GM12874 (cell line): ENCODE data around the gene ENPP1.

ENCODE experiments used
- TF ChIP-seq, protein P1 (sequence below): IDR thresholded peaks from 2 replicates; pipeline ENCODE4 v1.5.1; 2011; ENCODE audit warnings: low read depth, mild to moderate bottlenecking, control low read depth, low read length, moderate library complexity; ENCODE audit not compliant: insufficient read depth

Gene ENPP1

DNA sequence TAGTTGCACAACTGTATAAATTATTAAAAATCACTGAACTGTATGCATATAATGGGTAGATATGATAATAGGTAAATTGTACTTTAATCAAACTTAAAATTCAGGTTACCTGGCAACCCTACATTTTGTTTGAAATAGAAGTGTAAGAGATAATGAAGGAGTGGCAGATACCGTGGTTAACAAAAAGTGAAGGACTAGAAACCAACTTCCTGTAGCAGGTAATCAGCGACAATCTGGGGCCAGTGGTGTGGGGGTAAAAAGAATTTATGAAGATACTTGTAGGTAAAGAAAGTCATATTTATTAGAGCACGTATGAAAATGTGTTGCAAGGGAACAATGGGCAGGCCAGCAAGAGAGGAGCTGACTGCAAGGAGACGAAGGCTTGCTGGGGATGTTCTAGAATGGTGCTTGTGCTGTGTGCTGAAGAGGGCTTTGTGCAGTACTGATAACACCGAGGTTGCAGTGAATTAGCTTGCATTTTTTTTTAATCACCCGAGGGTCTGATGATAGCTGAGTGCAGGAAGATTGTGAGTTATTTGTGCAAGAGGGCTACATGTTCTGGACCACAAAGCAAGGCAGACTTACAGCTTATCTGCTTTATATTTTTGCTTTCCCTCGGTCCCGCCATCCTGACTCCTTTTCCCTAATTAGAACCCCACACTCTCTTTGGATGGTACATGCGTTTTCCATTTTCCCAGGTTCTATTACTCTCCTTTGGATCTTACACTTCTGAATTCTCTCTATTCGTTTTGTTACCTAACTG is 4.6 kb upstream of the ENPP1 start:
- TF ChIP-seq, protein P1, sequence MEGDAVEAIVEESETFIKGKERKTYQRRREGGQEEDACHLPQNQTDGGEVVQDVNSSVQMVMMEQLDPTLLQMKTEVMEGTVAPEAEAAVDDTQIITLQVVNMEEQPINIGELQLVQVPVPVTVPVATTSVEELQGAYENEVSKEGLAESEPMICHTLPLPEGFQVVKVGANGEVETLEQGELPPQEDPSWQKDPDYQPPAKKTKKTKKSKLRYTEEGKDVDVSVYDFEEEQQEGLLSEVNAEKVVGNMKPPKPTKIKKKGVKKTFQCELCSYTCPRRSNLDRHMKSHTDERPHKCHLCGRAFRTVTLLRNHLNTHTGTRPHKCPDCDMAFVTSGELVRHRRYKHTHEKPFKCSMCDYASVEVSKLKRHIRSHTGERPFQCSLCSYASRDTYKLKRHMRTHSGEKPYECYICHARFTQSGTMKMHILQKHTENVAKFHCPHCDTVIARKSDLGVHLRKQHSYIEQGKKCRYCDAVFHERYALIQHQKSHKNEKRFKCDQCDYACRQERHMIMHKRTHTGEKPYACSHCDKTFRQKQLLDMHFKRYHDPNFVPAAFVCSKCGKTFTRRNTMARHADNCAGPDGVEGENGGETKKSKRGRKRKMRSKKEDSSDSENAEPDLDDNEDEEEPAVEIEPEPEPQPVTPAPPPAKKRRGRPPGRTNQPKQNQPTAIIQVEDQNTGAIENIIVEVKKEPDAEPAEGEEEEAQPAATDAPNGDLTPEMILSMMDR: no peak

DNA sequence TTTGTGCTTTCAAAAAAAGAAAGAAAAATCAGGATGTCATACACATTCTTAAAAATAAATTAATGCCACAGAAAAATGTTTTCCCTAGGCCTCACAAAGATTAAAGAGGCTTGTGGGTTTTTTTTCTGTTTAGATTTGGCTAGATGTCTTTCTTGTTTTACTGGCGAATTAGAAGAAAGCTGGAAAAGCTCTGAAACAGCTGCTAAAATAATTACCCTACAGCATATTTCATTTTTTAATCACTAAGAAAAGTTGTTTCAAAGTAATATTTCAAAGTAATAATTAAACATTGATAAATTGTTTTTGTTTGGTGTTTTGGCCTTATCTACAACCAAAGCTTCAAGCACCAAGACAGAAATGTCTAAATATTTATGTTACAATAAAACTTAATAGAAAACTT is 3.7 kb upstream of the ENPP1 start:
- TF ChIP-seq, protein P1: no peak

DNA sequence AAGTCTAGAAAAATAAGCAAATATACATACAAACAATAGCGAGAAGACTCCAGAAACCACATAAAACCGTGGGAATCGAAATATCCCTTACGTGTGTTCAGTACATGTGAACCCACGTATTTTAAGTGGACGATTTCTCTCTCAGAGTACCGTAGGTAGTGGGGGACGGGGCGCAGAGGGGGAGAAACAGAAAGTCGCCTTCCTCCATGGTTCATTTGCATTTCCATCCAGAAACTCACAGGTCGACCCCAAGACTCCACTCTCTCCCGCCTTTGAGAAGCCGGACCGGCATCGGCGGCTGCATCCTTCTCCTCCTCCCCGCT is 538 bp upstream of the ENPP1 start:
- TF ChIP-seq, protein P1: no peak

DNA sequence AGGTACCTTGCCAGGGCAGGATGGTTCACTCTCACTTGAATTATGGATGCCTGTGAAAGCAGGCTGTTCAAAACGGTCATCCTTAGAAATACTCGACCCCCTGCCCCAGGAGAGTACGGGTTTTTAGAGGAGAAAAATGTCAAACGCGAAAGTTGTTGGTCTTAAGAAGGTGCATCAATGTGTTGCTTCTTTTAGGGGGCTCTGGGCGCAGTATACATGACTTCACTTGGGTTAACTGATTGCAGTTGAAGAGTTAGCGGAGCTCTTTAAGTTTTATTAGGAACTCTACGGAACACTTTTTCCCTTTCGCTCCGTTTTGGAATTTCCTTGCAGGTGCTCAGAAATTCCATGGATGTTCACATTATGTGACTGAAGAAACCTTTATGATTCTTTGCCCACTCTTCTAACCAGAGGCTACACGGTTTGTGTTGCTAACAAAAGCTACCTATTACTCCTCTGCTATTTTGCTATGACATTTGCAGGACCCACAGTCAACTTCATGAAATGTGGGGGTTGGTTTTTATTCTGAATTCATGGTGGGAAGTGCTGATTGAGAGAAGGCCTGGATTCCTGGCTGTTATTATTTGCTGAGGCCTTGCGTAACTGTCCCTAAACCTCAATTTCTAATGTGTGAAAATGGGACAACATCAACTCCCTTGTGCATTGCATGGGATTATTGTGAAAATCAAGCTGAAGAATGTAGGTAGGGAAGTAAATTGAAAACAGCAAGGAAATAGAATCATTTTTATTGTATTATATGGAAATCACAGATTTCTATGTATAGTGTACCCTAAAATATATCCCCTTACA is 845 bp downstream of the ENPP1 start:
- TF ChIP-seq, protein P1: no peak

DNA sequence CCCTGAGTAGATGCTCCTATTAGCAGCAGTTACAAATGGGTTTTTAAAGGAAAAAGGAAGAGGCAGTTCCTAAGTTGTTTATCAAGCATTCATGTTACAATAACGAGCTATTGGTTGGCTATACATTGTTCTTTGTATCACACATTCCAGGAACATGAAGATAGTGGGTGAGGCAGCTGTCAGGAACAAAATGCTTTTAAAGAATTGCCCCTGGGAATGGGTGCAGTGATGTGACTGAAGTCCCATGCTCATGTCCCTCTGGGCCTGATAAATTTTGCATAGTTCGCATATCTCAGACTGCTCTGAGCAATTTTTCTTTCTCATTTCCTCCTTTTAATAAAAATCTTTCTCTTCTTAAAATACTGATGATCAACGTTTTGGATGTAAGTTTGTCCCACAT is 3.7 kb downstream of the ENPP1 start:
- TF ChIP-seq, protein P1: no peak

DNA sequence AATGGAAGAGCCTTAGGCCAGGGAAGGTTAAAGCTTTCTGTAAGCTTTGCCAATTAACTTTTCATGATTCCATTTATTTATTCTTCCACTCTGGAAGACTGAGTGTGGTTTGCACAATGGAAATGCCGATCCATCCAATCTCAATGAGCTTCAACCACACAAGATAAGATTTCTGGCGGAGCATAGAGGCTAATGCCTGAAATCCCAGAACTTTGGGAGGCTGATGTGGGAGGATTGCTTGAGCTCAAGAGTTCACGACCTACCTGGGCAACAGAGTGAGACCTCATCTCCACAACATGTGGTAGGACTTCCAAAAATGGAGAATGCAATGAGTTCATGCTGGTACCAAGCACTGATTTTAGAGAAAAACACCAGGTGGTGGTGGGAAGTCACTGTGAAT is 6.2 kb downstream of the ENPP1 start:
- TF ChIP-seq, protein P1: no peak

DNA sequence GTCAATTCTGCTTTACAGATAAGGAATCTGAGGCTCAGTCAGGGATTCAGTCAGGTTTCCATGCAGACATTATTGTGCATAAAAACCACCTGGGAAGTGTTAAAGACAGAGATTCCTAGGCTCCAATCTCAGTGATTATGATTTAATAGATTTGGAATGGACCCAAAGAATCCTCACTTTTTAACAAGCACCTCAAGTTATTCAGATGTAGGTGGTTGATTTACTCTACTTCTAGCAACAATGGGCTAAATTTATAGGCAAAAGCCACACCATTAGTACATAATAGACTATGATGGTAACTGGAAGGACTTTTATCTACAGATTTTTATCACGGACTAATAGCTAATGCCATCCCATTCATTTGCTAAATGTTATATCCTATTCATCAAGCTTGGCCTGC is 9.0 kb downstream of the ENPP1 start:
- TF ChIP-seq, protein P1: no peak
